Smooth muscle cell of the pulmonary artery (primary cell): ENCODE results near the gene CHD9. TPM values are rescaled to one million over a fixed set of nuclear protein-coding genes. Genes with fewer than 3 reads are reported as not detected.

Experiments
- total RNA-seq: library from RNA; depleted of rRNA; stranded (reverse); fragments of >200 nt; gene quantifications from 2 replicates; pipeline ENCODE4 v1.2.3, GENCODE V29; 2014

Gene CHD9
- total RNA-seq = 53.8 and 56.8 TPM in 2 replicates

GRCh38 chr16:53054670-53055485, at the start of gene CHD9:
Gene CHD9 (plus strand): TSS chr16:53054991. CDS start chr16:53156090, 101,099 bp downstream.

DNA sequence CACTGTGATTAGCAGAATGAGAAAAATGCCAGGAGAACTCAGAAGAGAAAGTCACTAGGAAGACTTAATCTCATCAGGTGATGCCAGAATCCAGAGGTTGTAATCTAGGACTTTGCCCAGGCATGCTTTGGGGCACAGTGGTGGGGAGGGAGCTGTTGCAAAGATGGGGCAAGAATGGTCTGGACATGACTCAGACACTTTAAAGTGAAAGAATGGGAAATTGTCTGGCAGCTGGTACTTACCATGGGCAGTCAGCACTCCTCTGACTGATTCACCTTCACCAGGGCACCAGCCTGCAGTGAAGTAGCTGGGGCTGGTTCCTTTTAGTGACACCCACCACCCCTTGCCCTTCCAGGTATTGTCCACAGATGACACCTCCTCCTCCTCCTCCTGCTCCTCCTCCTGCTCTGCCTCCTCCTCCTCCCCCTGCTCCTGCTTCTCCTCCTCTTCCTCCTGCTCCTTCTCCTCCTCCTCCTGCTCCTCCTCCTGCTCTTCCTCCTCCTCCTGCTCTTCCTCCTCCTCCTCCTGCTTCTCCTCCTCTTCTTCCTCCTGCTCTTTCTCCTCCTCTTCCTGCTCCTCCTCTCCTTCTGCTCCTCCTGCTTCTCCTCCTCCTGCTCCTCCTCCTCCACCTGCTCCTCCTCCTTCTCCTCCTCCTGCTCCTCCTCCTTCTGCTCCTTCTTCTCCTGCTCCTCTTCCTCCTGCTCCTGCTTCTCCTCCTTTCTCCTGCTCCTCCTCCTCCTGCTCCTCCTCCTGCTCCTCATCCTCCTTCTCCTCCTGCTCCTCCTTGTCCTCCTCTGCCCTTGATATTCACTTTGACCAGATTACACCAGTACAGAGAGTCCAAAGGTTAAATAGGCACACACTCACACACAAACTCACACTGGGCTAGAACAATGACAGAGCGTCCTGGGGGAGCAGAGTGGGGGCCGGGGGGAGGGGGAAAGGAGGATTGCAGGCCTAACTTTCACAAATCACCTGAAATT, 2.0 kb upstream of the CHD9 start, which contains the start of gene CHD9NB:
TSS of gene CHD9NB (minus strand) at position 379 of the 983 bp plus-strand sequence. CDS start 8,739 bp downstream, outside the sequence.

Other genes starting within 250 kb of the CHD9 start
- 2.7 and 4.4 TPM in 2 replicates for gene CHD9NB, start 2.1 kb upstream of the CHD9 start, total RNA-seq